Thymus (tissue), 11 donors: ENCODE results near the gene GALNTL6. TPM values are rescaled to one million over a fixed set of nuclear protein-coding genes. Genes with fewer than 3 reads are reported as not detected.

Source experiments
- DNase-seq, 9 donors: peaks; one replicate each; pipeline ENCODE4 v3.0.0-alpha.2; 2013; ENCODE audit warnings: low spot score in 9 of 9, low read depth in 6 of 9, missing footprints in 1 of 9
- H3K27ac ChIP-seq, 2 donors: one replicate each; pipeline ENCODE4 v1.5.1; 2013; ENCODE audit warnings: control low read depth in 1 of 2, low read depth in 1 of 2, low read length in 1 of 2, mild to moderate bottlenecking in 1 of 2, moderate library complexity in 1 of 2
- H3K27me3 ChIP-seq, 2 donors: one replicate each; pipeline ENCODE4 v1.5.1; 2013; ENCODE audit warnings: low read length in 1 of 2; ENCODE audit not compliant: control insufficient read depth in 2 of 2, insufficient read depth in 1 of 2
- H3K36me3 ChIP-seq, 2 donors: one replicate each; pipeline ENCODE4 v1.5.1; 2013; ENCODE audit warnings: low read length in 1 of 2, mild to moderate bottlenecking in 1 of 2, moderate library complexity in 1 of 2; ENCODE audit not compliant: control insufficient read depth in 2 of 2, insufficient read depth in 2 of 2
- H3K4me1 ChIP-seq, 2 donors: one replicate each; pipeline ENCODE4 v1.5.1; 2013; ENCODE audit warnings: low read length in 2 of 2; ENCODE audit not compliant: control insufficient read depth in 2 of 2, insufficient read depth in 2 of 2
- H3K4me3 ChIP-seq, 2 donors: one replicate each; pipeline ENCODE4 v1.5.1; 2013; ENCODE audit warnings: low read length in 2 of 2, control low read depth in 1 of 2, mild to moderate bottlenecking in 1 of 2
- H3K9me3 ChIP-seq, 2 donors: one replicate each; pipeline ENCODE4 v1.5.1; 2013; ENCODE audit warnings: low read length in 1 of 2, mild to moderate bottlenecking in 1 of 2; ENCODE audit not compliant: control insufficient read depth in 2 of 2, insufficient read depth in 1 of 2
- WGBS: extraction: QIAGEN DNeasy Blood & Tissue Kit; methylation state at CpG from one replicate; pipeline ENCODE4 v1.1.7; 2013; 5-methylcytosine and 5-hydroxymethylcytosine counted together
- polyA plus RNA-seq: library from polyadenylated mRNA; stranded (reverse); fragments of 200-250 nt; gene quantifications from one replicate; pipeline ENCODE4 v1.2.3, GENCODE V29; 2013
- total RNA-seq: library from RNA; stranded (reverse); fragments of 120-200 nt; gene quantifications from one replicate; pipeline ENCODE4 v1.2.4, GENCODE V29; 2013
- donor health status: healthy.

The GALNTL6 gene
- total and polyA plus RNA-seq, 2 donors, result 0.05 TPM

- 94% methylated on average over 5 of the region's 5 CpGs for WGBS
- Histone ChIP-seq H3K4me3 (no peak overlapping the region), H3K27me3 (no peaks in the 10 kb centered on the region), H3K9me3 (no peaks in the 10 kb centered on the region), H3K4me1 (no peaks in the 10 kb centered on the region), H3K27ac (no peak overlapping the region), H3K36me3 (no peaks in the 10 kb centered on the region)
- DNase-seq, result no peak
These were observed 148.9 kb downstream of the GALNTL6 start for GRCh38 chr4:171962110-171962509.

- H3K27me3 ChIP-seq, result no peaks in the 10 kb centered on the region
- no peaks in the 10 kb centered on the region for H3K9me3 ChIP-seq
- no peak overlapping the region for H3K4me3 ChIP-seq
- 70% methylated on average over 2 of the region's 2 CpGs for WGBS
- no peak for DNase-seq
- no peak overlapping the region for H3K27ac ChIP-seq
- no peaks in the 10 kb centered on the region for H3K4me1 ChIP-seq
- no peaks in the 10 kb centered on the region for H3K36me3 ChIP-seq
These were observed 153.2 kb downstream of the GALNTL6 start for GRCh38 chr4:171966356-171966755.

GRCh38 chr4:171978216-171978615, 165.0 kb downstream of the GALNTL6 start:
- DNase-seq, result no peak
- Histone ChIP-seq H3K4me3 (no peak overlapping the region), H3K4me1 (no peaks in the 10 kb centered on the region), H3K27ac (no peak overlapping the region), H3K9me3 (no peaks in the 10 kb centered on the region), H3K36me3 (no peaks in the 10 kb centered on the region), H3K27me3 (no peaks in the 10 kb centered on the region)

- Histone ChIP-seq H3K27ac (no peak overlapping the region), H3K4me1 (no peaks in the 10 kb centered on the region), H3K9me3 (no peaks in the 10 kb centered on the region), H3K27me3 (no peaks in the 10 kb centered on the region), H3K36me3 (no peaks in the 10 kb centered on the region), H3K4me3 (no peak overlapping the region)
- DNase-seq, result no peak
- 90% methylated on average over 2 of the region's 2 CpGs for WGBS
These were observed 166.3 kb downstream of the GALNTL6 start for GRCh38 chr4:171979461-171979860.

- H3K27ac ChIP-seq, result no peak overlapping the region
- no peaks in the 10 kb centered on the region for H3K36me3 ChIP-seq
- H3K27me3 ChIP-seq, result no peaks in the 10 kb centered on the region
- H3K9me3 ChIP-seq, result no peaks in the 10 kb centered on the region
- no peaks in the 10 kb centered on the region for H3K4me1 ChIP-seq
- DNase-seq, result no peak
- H3K4me3 ChIP-seq, result no peak overlapping the region
These were observed 168.0 kb downstream of the GALNTL6 start for GRCh38 chr4:171981185-171981584.

GRCh38 chr4:171983935-171984805, 171.0 kb downstream of the GALNTL6 start:
- DNase-seq, result no peak
- no peaks in the 10 kb centered on the region for H3K27me3 ChIP-seq
- 79% methylated on average over 5 of the region's 5 CpGs for WGBS
- no peaks in the 10 kb centered on the region for H3K36me3 ChIP-seq
- H3K4me3 ChIP-seq, result no peak overlapping the region
- no peaks in the 10 kb centered on the region for H3K9me3 ChIP-seq
- H3K4me1 ChIP-seq, result no peaks in the 10 kb centered on the region
- no peak overlapping the region for H3K27ac ChIP-seq

- no peaks in the 10 kb centered on the region for H3K9me3 ChIP-seq
- H3K27ac ChIP-seq, result no peak overlapping the region
- WGBS, result 77% methylated on average over 2 of the region's 2 CpGs
- no peaks in the 10 kb centered on the region for H3K27me3 ChIP-seq
- DNase-seq, result no peak
- no peaks in the 10 kb centered on the region for H3K4me1 ChIP-seq
- no peak overlapping the region for H3K4me3 ChIP-seq
- H3K36me3 ChIP-seq, result no peaks in the 10 kb centered on the region
These were observed 171.9 kb downstream of the GALNTL6 start for GRCh38 chr4:171985129-171985528.

- no peak overlapping the region for H3K4me3 ChIP-seq
- no peaks in the 10 kb centered on the region for H3K36me3 ChIP-seq
- H3K4me1 ChIP-seq, result no peaks in the 10 kb centered on the region
- 89% methylated on average over 1 of the region's 1 CpG for WGBS
- H3K27ac ChIP-seq, result no peak overlapping the region
- H3K9me3 ChIP-seq, result no peaks in the 10 kb centered on the region
- DNase-seq, result no peak
- no peaks in the 10 kb centered on the region for H3K27me3 ChIP-seq
These were observed 180.0 kb downstream of the GALNTL6 start for GRCh38 chr4:171993247-171993646.

- H3K4me1 ChIP-seq, result no peaks in the 10 kb centered on the region
These were observed 194.7 kb downstream of the GALNTL6 start for GRCh38 chr4:172007889-172008288.

More at GRCh38 chr4:172007889-172008288, 194.7 kb downstream of the GALNTL6 start:
- no peak for DNase-seq
- Histone ChIP-seq H3K36me3 (no peaks in the 10 kb centered on the region), H3K4me3 (no peak overlapping the region), H3K27me3 (no peaks in the 10 kb centered on the region), H3K9me3 (no peaks in the 10 kb centered on the region), H3K27ac (no peak overlapping the region)
